ENCODE measurements around the gene RMDN3.

The RMDN3 gene

GRCh38 chr15:40754883-40755811, at the start of gene RMDN3:
RMDN3 (minus strand) TSS chr15:40755254; CDS start chr15:40754783, 471 bp downstream.
- DNase-seq (ENCODE audit: low spot score): peak; percentile 75

- DNase-seq (ENCODE audit: low spot score): no peak
These were observed 48.6 kb upstream of the RMDN3 start for GRCh38 chr15:40803688-40804087.

DNA sequence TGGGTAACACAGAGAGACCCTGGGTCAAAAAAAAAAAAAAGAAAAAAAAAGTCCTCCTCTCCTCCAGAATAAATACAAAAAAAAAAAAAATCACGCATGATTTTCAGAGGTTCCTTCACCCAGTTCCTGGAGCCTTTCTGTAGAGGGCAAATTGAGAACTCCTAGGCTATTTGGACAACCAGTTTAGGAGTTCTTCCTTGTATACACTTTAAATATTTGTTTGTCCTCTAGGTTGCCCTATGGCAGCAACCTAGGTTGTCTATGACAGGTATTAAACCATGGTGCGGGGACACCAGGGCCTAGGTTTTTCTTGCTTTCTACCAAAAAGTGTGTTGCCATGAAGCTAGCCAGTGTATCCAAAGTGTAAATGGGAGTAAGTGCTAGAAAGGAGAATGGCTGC, 48.0 kb upstream of the RMDN3 start:
- no peak for DNase-seq (ENCODE audit: low spot score)

GRCh38 chr15:40799523-40799922, 44.5 kb upstream of the RMDN3 start:
- no peak for DNase-seq (ENCODE audit: low spot score)

DNA sequence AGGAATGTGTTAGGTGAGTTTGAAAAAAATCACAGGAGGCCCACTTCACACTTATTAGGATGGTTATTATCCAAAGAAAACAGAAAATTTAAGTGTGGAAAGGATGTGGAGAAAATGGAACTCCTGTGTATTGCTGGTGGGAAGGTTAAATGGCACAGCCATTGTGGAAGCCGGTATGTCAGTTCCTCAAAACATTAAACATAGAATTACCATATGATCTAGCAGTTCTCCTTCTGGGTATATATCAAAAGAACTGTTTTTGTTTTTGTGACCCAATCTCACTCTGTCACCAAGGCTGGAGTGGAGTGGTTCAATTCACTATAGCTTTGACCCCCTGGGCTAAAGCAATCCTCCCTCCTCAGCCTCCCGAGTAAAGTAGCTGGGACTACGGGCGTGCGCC, 41.5 kb upstream of the RMDN3 start:
- no peak for DNase-seq (ENCODE audit: low spot score)

- no peak for DNase-seq (ENCODE audit: low spot score)
These were observed 41.0 kb upstream of the RMDN3 start for GRCh38 chr15:40796041-40796440.

GRCh38 chr15:40793216-40793989, 38.3 kb upstream of the RMDN3 start:
- no peak for DNase-seq (ENCODE audit: low spot score)

DNA sequence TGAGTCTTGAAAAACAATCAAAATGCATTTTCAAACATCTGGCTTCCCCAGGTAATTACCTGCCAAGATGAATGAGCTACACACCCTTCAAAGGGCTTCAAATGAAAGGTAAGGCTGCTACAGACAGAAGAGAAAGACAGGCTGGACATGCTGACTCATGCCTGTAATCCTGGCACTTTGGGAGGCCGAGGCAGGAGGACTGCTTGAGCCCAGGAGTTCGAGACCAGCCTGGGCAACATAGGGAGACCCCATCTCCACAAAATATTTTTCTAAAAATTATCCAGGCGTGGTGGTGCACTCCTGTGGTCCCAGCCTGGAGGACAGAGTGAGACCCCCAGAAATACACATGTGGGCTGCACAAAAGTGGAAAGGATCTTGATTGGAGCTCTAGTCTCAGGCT, 37.3 kb upstream of the RMDN3 start:
- DNase-seq (ENCODE audit: low spot score): no peak

GRCh38 chr15:40790718-40791117, 35.7 kb upstream of the RMDN3 start:
- DNase-seq (ENCODE audit: low spot score): no peak

GRCh38 chr15:40789999-40790398, 34.9 kb upstream of the RMDN3 start:
- no peak for DNase-seq (ENCODE audit: low spot score)

GRCh38 chr15:40789119-40789518, 34.1 kb upstream of the RMDN3 start:
- DNase-seq (ENCODE audit: low spot score): no peak

GRCh38 chr15:40787991-40788390, 32.9 kb upstream of the RMDN3 start:
- no peak for DNase-seq (ENCODE audit: low spot score)

- no peak for DNase-seq (ENCODE audit: low spot score)
These were observed 32.3 kb upstream of the RMDN3 start for GRCh38 chr15:40787344-40787841.

DNA sequence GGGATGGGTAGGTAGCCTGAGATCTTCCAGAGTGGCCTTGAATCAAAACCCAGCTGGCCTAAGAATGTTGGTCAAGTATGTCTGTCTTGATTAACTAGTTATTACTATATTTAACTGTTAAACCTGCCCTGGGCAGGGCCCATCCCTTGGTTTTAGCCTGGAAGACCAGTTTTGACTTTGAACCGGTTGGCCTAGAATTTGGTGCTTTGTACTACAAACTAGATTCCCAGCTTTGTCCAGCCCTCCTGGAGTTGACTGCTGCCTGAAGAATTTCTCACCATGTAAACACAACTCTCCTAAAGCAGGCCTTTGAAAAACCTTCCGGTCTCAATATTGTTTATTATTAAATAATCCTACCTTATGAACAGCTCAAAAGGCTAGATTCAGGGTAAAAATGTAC, 30.8 kb upstream of the RMDN3 start:
- DNase-seq (ENCODE audit: low spot score): no peak

- no peak for DNase-seq (ENCODE audit: low spot score)
These were observed 30.1 kb upstream of the RMDN3 start for GRCh38 chr15:40785164-40785563.

DNA sequence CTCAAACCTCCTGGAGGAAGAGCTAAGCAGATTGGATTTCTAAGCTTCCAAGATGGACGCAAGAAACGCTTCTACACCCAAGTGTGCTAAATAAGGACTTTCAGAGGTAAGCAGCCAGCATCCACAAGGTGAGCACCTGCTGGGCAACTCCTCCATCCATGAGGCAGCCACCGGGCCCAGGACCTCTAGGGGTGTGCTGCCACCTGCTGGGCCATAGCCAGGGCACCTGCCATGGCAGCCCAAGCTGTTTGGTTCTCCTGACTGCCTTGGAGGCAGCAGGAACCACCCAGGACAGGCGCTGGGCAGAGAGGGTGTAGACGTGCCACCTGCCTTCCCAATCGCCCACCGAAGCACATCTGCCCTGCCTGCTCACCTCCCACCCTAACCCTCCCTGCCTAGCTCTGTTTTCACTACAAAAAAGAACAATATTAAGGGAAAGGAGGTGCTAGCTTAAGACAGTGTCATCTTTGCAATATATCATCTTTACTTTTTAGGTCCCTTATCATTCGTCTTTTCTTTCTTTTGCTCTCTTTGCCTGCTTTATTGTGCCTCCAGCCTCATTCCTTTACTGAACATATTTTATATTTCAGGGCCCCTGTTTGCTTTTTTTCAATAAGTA, 27.7 kb upstream of the RMDN3 start:
- DNase-seq (ENCODE audit: low spot score): no peak

GRCh38 chr15:40776537-40777141, 21.6 kb upstream of the RMDN3 start:
- DNase-seq (ENCODE audit: low spot score): no peak

DNA sequence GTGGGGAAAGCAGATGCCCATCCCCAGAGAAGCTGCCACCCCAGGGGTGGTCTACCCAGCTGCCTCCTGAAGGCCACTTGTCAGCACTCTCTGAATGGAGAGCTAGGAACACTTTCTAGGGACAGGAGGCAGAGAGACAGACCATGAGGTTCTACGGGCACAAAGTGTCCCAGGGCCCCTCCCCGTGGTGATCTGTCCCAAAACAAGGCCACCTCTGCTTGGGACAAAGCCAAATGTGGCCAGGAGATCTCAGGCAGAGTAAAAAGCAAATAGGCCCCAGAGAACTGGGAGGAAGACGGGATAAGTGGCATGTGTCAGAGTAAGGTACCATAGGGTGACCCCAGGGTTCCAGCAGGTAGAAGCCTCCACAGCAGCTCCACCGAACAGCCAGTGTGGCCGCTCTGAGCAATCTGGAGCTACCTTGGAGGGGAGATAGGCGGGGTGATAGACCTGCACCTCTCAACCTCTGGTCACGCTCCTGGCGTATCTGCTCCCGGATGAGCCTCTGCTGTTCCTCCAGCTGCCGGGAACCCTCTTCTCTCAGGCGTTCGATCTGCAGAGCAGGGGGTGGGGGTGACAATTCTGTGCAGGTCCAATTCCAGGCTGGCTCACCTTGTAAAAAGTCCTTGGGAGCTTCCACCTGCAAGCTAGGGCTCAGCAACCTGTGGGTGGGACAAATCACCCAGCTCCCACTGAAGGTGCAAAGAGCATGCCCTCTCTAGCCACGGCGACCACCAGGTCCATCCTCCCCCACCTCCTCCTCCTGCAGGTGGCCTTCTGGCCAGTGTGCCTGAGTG, 20.9 kb upstream of the RMDN3 start:
- no peak for DNase-seq (ENCODE audit: low spot score)

DNA sequence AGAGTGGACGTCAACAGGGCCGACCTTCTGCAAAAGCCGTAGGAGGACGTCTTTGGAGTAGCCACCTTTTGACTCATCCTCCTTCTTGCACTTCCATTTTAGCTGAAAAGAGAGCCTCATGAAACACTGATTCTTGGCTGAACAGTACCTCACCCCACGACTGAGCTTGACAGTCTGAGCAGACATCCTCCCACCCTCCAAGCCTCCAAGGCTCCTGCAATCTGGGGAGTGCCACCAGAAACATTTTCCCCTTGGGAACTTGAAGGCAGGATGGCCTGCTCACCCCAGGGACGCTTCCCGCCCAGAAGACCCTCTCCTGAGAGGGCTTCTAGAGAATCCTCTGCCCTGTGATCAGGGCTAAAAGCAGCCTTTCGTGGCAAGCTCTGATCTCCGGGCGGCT, 20.0 kb upstream of the RMDN3 start:
- DNase-seq (ENCODE audit: low spot score): no peak

DNA sequence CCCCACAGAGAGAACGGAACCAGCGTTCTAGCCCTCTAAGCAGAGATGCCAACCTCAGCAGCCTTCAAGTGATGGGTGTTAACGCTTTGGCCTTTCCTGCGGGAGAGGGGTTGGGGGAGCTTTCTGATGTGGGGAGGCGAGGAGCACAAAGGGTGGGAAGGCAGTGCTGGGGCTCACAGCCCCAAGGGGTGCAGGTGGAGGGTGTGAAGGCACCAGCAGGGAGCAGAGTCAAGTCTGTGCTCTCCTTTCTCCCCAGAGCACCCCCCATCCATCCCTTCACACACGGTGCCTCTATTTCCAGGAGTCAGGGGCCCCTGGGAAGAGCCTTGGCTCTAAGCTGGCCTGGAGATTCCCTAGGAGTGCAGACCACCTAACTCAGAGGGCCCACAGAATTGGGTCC, 18.8 kb upstream of the RMDN3 start:
- no peak for DNase-seq (ENCODE audit: low spot score)

DNA sequence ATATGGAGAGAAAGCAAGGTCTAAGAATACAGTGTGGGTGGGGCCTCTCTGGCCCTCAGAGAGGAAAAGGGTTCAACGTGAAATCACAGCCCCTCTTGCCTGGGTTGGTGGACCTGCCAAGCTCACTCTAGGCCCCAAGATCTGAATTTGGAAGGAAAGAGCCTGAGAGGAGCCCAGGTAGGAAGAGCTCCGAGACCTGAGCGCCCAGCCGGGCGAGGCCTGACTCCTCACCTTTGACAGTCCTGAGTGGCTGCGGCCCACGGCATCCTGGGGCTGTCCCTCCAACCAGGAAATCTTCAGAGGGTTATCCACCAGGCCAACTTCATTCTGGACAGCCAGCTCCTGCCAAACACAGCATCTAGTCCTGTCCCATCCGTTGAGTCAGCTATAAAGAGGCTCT, 18.4 kb upstream of the RMDN3 start:
- DNase-seq (ENCODE audit: low spot score): no peak

Data from COLO829 (cell line).